ENCODE measurements around the gene C13orf46.

Gene C13orf46

GRCh38 chr13:113954046-113954835, 19.6 kb downstream of the C13orf46 start:
- H3K9me3 ChIP-seq = no peaks in the 10 kb centered on the region; the same call in 1 of the 2 replicates
- in situ Hi-C loops (cut with MboI; ENCODE audit: low sequenced_read_pairs) = no loop called here
- no peaks in the 10 kb centered on the region for H3K4me1 ChIP-seq
- DNase-seq (ENCODE audit: low spot score in 2 of 2) = no peak
- H3K27me3 ChIP-seq (ENCODE audit: low read depth) = no peaks in the 10 kb centered on the region
- H3K36me3 ChIP-seq (replicated peaks) = no peaks in the 10 kb centered on the region
- H3K4me3 ChIP-seq = no peak overlapping the region

DNA sequence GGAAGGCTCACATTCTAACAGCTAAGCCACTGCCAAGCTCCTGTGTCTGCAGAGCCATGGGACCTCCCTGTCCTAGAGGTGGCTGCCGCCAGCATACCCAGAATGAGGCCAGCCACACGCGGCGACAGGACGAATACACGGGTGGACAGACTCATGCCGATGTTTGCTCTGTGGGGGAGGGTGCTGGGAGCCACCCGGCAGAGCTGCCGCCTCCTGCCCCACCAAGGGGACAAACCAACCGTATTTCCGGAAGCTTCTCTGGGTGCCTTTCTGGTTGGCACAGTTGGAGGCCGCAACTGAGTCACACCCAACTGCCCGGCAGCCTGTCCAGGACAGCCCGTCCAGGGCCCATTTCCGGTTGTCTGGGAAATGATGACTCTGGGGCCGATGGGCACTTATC, 20.3 kb downstream of the C13orf46 start:
- H3K36me3 ChIP-seq (replicated peaks) = no peaks in the 10 kb centered on the region
- no peak overlapping the region for H3K4me3 ChIP-seq
- no peaks in the 10 kb centered on the region for H3K27me3 ChIP-seq (ENCODE audit: low read depth)
- H3K4me1 ChIP-seq = no peaks in the 10 kb centered on the region
- DNase-seq (ENCODE audit: low spot score in 2 of 2) = no peak
- no peaks in the 10 kb centered on the region for H3K9me3 ChIP-seq
- in situ Hi-C loops (cut with MboI; ENCODE audit: low sequenced_read_pairs) = no loop called here

GRCh38 chr13:113952983-113953520, 20.8 kb downstream of the C13orf46 start:
- Histone ChIP-seq H3K4me3 (no peak overlapping the region), H3K9me3 (no peaks in the 10 kb centered on the region), H3K36me3 (replicated peaks) (no peaks in the 10 kb centered on the region), H3K27me3 (ENCODE audit: low read depth) (no peaks in the 10 kb centered on the region), H3K4me1 (no peaks in the 10 kb centered on the region)
- in situ Hi-C loops (cut with MboI; ENCODE audit: low sequenced_read_pairs) = no loop called here
- DNase-seq (ENCODE audit: low spot score in 2 of 2) = no peak

DNA sequence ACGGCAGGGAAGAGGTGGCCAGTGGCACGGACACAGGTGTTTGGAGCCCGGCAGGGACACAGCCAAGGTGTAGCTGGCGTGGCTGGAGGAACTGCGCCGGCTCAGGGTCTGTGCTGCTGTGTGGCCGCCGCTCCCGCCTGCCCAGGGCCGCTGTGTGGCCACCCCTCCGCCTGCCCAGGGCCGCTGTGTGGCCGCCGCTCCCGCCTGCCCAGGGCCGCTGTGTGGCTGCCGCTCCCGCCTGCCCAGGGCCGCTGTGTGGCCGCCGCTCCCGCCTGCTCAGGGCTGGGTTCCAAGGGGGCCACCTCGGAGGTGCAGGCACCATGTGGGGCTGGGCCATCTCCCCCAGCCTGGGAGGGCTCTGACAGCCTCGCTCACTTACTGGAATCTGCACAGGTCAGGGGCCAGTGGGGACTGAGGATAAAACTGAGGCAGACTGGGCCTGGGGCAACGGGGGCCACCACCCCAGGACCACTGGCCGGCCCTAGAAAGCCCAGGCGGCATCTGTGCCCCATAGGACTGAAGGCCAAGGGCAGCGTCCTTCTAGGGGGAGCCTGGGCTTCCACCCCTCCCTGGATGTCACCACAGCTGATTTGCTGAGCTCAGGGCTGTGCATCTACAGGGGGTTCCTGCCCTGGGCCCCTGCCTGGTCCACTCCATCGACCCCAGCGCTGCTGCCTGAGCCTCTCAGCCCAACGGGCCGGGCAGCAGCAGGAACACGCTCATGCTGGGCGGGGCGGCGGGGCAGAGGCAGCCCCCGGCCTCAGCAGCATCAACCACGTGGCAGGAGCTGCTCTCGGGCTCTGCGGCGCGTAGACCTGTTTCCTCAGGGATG, 21.5 kb downstream of the C13orf46 start:
- no peaks in the 10 kb centered on the region for H3K36me3 ChIP-seq (replicated peaks)
- H3K27me3 ChIP-seq (ENCODE audit: low read depth) = no peaks in the 10 kb centered on the region
- in situ Hi-C loops (cut with MboI; ENCODE audit: low sequenced_read_pairs) = no loop called here
- DNase-seq (ENCODE audit: low spot score in 2 of 2) = no peak
- H3K9me3 ChIP-seq = no peaks in the 10 kb centered on the region
- no peaks in the 10 kb centered on the region for H3K4me1 ChIP-seq
- H3K4me3 ChIP-seq = no peak overlapping the region

GRCh38 chr13:113951246-113951999, 22.5 kb downstream of the C13orf46 start:
- H3K27me3 ChIP-seq (ENCODE audit: low read depth) = no peaks in the 10 kb centered on the region
- DNase-seq (ENCODE audit: low spot score in 2 of 2) = peak in 1 of 2 experiments; percentile 50
- no peaks in the 10 kb centered on the region for H3K4me1 ChIP-seq
- no peak overlapping the region for H3K4me3 ChIP-seq
- in situ Hi-C loops (cut with MboI; ENCODE audit: low sequenced_read_pairs) = no loop called here
- no peaks in the 10 kb centered on the region for H3K9me3 ChIP-seq
- no peaks in the 10 kb centered on the region for H3K36me3 ChIP-seq (replicated peaks)

DNA sequence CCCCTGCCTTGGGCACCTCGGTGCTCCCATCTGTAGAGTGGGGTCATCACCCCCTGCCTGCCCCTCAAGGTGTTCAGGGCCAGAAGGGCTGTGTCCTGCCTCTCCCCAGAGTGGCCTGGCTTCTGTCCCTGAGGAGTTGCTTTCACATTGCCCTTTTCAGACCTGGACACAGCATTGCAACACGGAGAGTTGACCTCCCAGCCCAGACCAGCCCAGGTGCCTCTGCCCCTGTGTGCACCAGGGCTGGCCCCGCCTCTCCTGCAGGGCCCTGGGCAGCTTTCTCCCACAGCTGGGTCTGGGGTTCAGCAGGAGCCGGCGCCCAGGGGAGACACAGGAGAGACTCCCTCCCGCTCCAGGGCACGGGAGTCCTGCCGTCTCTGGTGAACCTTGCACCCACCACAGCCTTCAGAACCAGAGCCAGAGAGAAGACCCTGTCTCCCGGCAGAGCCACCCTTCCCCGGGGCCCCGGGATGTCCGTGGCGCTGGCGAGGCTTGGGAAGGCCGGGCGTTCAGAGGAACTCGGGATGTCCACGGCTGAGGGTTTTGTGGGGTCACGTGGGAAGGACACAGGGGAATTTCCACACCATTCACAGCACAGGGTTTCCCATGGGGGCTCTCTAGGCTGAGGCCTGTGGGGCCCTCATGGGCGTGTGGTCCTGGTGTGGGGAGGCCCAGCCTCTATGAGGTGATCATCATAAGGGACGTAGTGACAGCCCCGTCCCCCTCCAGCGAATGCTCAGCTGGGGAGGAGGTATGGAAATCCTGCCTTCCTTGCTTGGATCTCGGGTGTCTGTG, 23.2 kb downstream of the C13orf46 start:
- Histone ChIP-seq H3K36me3 (replicated peaks) (no peaks in the 10 kb centered on the region), H3K9me3 (no peaks in the 10 kb centered on the region), H3K4me3 (no peak overlapping the region), H3K27me3 (ENCODE audit: low read depth) (no peaks in the 10 kb centered on the region), H3K4me1 (no peaks in the 10 kb centered on the region)
- in situ Hi-C loops (cut with MboI; ENCODE audit: low sequenced_read_pairs) = no loop called here
- DNase-seq (ENCODE audit: low spot score in 2 of 2) = no peak

GRCh38 chr13:113949546-113949945, 24.3 kb downstream of the C13orf46 start:
- H3K9me3 ChIP-seq = no peaks in the 10 kb centered on the region
- in situ Hi-C loops (cut with MboI; ENCODE audit: low sequenced_read_pairs) = no loop called here
- no peaks in the 10 kb centered on the region for H3K27me3 ChIP-seq (ENCODE audit: low read depth)
- H3K4me1 ChIP-seq = no peaks in the 10 kb centered on the region
- H3K4me3 ChIP-seq = no peak overlapping the region
- no peaks in the 10 kb centered on the region for H3K36me3 ChIP-seq (replicated peaks)
- DNase-seq (ENCODE audit: low spot score in 2 of 2) = no peak

- Histone ChIP-seq H3K4me3 (no peak overlapping the region), H3K4me1 (no peaks in the 10 kb centered on the region), H3K27me3 (ENCODE audit: low read depth) (no peaks in the 10 kb centered on the region), H3K36me3 (replicated peaks) (no peaks in the 10 kb centered on the region), H3K9me3 (no peaks in the 10 kb centered on the region)
- in situ Hi-C loops (cut with MboI; ENCODE audit: low sequenced_read_pairs) = no loop called here
- DNase-seq (ENCODE audit: low spot score in 2 of 2) = no peak
Observed at GRCh38 chr13:113948034-113948742, 25.7 kb downstream of the C13orf46 start.

DNA sequence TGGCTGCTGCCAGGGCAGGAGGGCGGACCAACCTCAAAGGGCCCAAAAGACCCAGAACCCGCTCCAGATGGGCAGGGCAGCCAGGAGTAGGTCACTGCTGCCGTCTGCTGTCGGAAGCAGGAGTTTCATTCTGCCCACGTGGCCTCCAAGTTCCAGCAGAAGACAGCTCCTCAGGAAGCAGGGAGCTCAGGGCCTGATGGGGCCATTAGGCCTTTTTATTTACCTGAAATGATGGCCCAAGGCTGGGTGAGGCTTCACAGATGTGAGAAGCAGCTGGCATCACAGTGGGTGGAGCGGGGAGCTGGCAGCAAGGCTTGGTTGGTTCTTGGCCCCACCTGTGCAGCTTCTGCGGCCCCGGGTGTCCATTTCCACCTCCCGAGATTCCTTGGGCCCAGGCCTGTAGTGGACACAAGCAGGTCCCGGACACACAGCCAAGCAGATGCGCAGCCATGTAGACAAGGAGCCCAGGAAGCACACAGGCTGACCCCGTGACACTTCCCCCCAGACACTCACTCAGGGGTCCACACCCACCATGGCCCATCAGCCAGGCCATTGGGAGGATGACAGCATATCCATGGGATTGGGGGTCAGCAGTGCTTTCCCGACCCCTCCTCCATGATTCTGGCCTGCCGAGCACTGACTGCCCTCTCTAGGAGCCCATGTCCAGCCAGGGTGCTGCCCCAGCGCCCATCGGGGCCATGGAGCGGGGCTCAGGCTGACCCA, 26.4 kb downstream of the C13orf46 start:
- no peak for DNase-seq (ENCODE audit: low spot score in 2 of 2)
- H3K4me1 ChIP-seq = no peaks in the 10 kb centered on the region
- no peaks in the 10 kb centered on the region for H3K27me3 ChIP-seq (ENCODE audit: low read depth)
- in situ Hi-C loops (cut with MboI; ENCODE audit: low sequenced_read_pairs) = no loop called here
- no peaks in the 10 kb centered on the region for H3K9me3 ChIP-seq
- no peaks in the 10 kb centered on the region for H3K36me3 ChIP-seq (replicated peaks)
- no peak overlapping the region for H3K4me3 ChIP-seq

- Histone ChIP-seq H3K4me1 (no peaks in the 10 kb centered on the region), H3K9me3 (no peaks in the 10 kb centered on the region), H3K4me3 (no peak overlapping the region), H3K36me3 (replicated peaks) (no peaks in the 10 kb centered on the region), H3K27me3 (ENCODE audit: low read depth) (no peaks in the 10 kb centered on the region)
- no peak for DNase-seq (ENCODE audit: low spot score in 2 of 2)
- in situ Hi-C loops (cut with MboI; ENCODE audit: low sequenced_read_pairs) = no loop called here
Observed at GRCh38 chr13:113946409-113947181, 27.3 kb downstream of the C13orf46 start.

- H3K4me1 ChIP-seq = no peaks in the 10 kb centered on the region
- H3K36me3 ChIP-seq (replicated peaks) = no peaks in the 10 kb centered on the region
- no peak for DNase-seq (ENCODE audit: low spot score in 2 of 2)
- in situ Hi-C loops (cut with MboI; ENCODE audit: low sequenced_read_pairs) = no loop called here
- H3K4me3 ChIP-seq = no peak overlapping the region
- no peaks in the 10 kb centered on the region for H3K27me3 ChIP-seq (ENCODE audit: low read depth)
- no peaks in the 10 kb centered on the region for H3K9me3 ChIP-seq
Observed at GRCh38 chr13:113945857-113946408, 27.9 kb downstream of the C13orf46 start.

Data from HAP-1 (cell line).